ENCODE data around the gene DHRSX.
A peak's percentile ranks its signal among the peaks of the same experiment; 100 is the strongest.
"Not testable (repeated sequence)": the region's sequence is repeated elsewhere in the genome, so short reads cannot be mapped to it uniquely, and the experiment has no call there.

Gene DHRSX

DNA sequence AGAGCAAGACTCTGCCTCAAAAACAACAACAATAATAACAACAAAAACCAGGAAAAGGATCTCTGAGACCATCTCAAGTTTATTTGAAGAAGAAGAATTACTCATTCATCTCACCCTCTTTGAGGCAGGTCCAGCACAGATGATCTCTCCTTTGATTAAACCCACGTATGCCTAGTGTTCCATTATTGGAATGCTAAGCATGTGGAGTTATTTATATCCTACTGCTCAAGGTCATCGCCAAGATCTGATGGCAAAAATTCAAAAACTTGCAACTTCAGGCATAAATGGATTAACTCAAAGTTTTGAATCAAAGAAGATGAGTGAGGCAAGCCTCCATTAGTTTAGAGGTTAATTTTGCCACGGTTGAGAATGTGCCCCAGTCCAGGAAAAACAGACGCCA, 184.2 kb downstream of the DHRSX start:
- H3K9ac ChIP-seq: no peak overlapping the region
- H3K27me3 ChIP-seq: no peaks in the 10 kb centered on the region
- H3K4me2 ChIP-seq: no peak overlapping the region
- peaks cover 0 to 12% (median 0%) of the 10 kb centered on the region in 11 experiments; a peak in 1 of 22 replicates for H4K20me1 ChIP-seq
- TF ChIP-seq Cebpa-rat (IDR thresholded peaks at IDR 0.05): no peak
- H3K36me3 ChIP-seq: peaks cover 0 to 47% (median 14%) of the 10 kb centered on the region in 11 experiments; a peak in 14 of 22 replicates
- peaks cover 12 to 20% (median 19%) of the 10 kb centered on the region in 10 experiments for H3K4me1 ChIP-seq
- peaks cover 9 to 37% (median 26%) of the 10 kb centered on the region in 11 experiments; a peak in 18 of 22 replicates for H3K9me3 ChIP-seq (replicated peaks in 1 of 11)
- H3K4me3 ChIP-seq: no peak overlapping the region
- no peak overlapping the region for H3K27ac ChIP-seq

DNA sequence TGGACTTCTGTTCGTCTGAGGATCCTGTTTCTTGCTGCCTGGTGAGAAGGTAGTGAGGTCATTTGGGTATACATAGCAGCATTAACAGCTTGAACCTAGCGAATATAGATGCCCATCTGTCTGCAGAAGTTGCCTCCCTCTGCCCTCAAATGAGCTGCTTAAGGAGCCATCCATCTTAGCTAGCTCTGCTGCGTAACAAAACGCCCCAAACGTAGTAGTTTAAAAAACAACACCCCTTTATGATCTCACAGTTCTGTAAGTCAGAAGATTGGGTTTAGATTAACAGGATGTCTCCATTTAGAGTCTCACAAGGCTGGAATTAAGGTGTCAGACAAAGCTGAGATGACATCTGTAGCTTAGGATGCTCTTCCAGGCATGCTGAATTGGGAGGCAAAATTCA, 185.3 kb downstream of the DHRSX start:
- Histone ChIP-seq H3K27me3 (no peaks in the 10 kb centered on the region), H3K9ac (no peak overlapping the region), H3K4me3 (no peak overlapping the region), H3K36me3 (peaks cover 0 to 50% (median 15%) of the 10 kb centered on the region in 11 experiments; a peak in 15 of 22 replicates), H3K9me3 (replicated peaks in 1 of 11) (peaks cover 9 to 37% (median 26%) of the 10 kb centered on the region in 11 experiments; a peak in 18 of 22 replicates), H3K27ac (no peak overlapping the region), H3K4me2 (no peak overlapping the region), H3K4me1 (peaks cover under 1 to 16% (median 14%) of the 10 kb centered on the region in 10 experiments), H4K20me1 (peaks cover 0 to 17% (median 0%) of the 10 kb centered on the region in 11 experiments; a peak in 1 of 22 replicates)
- no peak for TF ChIP-seq Cebpa-rat (IDR thresholded peaks at IDR 0.05)

DNA sequence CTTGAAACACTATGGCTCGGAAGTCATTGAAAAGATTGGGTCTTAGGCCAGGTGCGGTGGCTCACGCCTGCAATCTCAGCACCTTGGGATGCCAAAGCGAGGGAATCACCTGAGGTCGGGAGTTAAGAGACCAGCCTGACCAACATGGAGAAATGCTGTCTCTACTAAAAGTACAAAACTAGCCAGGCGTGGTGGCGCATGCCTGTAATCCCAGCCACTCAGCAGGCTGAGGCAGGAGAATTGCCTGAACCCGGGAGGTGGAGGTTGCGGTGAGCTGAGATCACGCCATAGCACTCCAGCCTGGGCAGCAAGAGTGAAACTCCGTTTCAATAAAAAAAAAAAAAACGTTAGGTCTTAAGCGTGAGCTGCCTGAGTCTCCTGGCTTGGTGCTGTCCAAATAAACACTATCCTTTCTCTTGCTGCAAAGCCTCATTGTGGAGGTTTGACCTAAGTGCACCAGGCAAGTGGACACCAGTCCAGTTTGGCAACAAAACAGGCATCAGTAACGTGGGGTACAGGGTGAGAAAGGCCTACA, 185.9 kb downstream of the DHRSX start:
- Histone ChIP-seq H3K4me2 (no peak overlapping the region), H3K27ac (no peak overlapping the region), H4K20me1 (peaks cover 0 to 21% (median 0%) of the 10 kb centered on the region in 11 experiments; a peak in 1 of 22 replicates), H3K9ac (no peak overlapping the region), H3K27me3 (no peaks in the 10 kb centered on the region), H3K4me1 (peaks cover 0 to 14% (median 12%) of the 10 kb centered on the region in 10 experiments; a peak in 13 of 20 replicates), H3K9me3 (replicated peaks in 1 of 11) (peaks cover 9 to 33% (median 25%) of the 10 kb centered on the region in 11 experiments; a peak in 18 of 22 replicates), H3K4me3 (no peak overlapping the region), H3K36me3 (peaks cover 0 to 56% (median 19%) of the 10 kb centered on the region in 11 experiments; a peak in 16 of 22 replicates)
- TF ChIP-seq Cebpa-rat (IDR thresholded peaks at IDR 0.05): no peak

DNA sequence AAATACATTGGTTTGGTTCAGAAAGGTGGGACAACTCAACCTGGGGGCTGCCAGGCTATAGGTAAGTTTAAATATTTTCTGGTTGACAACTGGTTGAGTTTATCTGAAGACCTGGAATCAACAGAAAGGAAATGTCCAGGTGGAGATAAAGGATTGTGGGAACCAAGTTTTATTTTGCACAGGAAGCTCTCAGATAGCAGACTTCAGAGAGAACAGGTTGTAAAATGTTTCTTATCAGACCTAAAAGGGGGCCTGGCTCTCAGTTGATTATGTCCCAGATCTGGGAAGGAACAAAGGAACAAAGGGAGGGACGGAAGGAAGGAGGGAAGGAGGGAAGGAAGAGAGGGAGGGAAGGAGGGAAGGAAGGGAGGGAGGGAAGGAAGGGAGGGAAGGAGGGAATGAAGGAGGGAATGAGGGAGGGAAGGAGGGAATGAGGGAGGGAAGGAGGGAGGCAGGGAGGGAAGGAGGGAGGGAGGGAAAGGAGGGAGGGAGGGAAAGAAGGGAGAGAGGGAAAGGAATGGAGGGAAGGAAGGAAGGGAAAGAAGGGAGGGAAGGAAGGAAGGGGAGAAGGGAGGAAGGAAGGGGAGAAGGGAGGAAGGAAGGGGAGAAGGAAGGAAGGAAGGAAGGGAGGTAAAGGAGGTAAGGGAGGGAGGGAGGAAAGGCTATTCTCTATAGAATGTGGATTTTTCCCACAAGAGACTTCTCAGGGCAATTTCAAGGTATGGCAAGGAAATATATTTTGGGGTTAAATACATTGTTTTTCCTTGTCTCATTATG, 186.7 kb downstream of the DHRSX start:
- H3K27ac ChIP-seq: no peak overlapping the region

DNA sequence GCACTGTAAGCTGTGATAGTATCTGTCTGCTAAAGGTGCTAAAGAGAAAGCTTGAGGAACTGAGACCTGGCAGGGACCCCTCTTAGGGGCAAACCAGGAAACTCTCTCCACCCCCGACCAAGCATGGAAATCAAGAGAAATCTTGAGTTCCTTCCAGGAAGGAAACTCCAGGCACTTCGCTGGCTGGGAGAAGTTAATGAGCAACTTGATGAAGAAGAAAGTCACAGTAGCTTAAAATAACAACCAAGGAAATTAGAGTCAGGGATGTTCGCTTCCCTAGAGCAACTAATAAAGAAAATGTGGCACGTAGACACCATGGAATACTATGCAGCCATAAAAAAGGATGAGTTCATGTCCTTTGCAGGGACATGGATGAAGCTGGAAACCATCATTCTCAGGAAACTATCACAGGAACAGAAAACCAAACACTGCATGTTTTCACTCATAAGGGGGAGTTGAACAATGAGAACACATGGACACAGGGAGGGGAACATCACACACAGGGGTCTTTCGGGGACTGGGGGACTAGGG, 188.7 kb downstream of the DHRSX start:
- peak overlapping the region in 9 of 11 experiments; percentile 3 to 75 (median 49); a peak in 16 of 22 replicates for H3K4me2 ChIP-seq
- H3K27ac ChIP-seq, H3K4me3 ChIP-seq, H3K27me3 ChIP-seq, H3K9ac ChIP-seq: not testable (repeated sequence)
- H4K20me1 ChIP-seq: peaks cover 0 to 28% (median 0%) of the 10 kb centered on the region in 11 experiments; a peak in 1 of 22 replicates
- H3K9me3 ChIP-seq (replicated peaks in 1 of 11): peaks cover 11 to 30% (median 29%) of the 10 kb centered on the region in 11 experiments; a peak in 20 of 22 replicates
- peaks cover 10 to 51% (median 28%) of the 10 kb centered on the region in 11 experiments; a peak in 18 of 22 replicates for H3K36me3 ChIP-seq
- H3K4me1 ChIP-seq: peaks cover 0 to 14% (median 12%) of the 10 kb centered on the region in 10 experiments; a peak in 13 of 20 replicates

More for the DNA sequence above, 186.7 kb downstream of the DHRSX start:
- Histone ChIP-seq H3K9me3 (replicated peaks in 1 of 11) (peaks cover 9 to 30% (median 23%) of the 10 kb centered on the region in 11 experiments; a peak in 18 of 22 replicates), H3K9ac (no peak overlapping the region), H3K36me3 (peaks cover 0 to 59% (median 25%) of the 10 kb centered on the region in 11 experiments; a peak in 16 of 22 replicates), H3K4me3 (no peak overlapping the region), H4K20me1 (peaks cover 0 to 28% (median 0%) of the 10 kb centered on the region in 11 experiments; a peak in 1 of 22 replicates), H3K4me1 (peaks cover 0 to 14% (median 12%) of the 10 kb centered on the region in 10 experiments; a peak in 13 of 20 replicates), H3K27me3 (no peaks in the 10 kb centered on the region), H3K4me2 (no peak overlapping the region)
- TF ChIP-seq Cebpa-rat (IDR thresholded peaks at IDR 0.05): no peak

DNA sequence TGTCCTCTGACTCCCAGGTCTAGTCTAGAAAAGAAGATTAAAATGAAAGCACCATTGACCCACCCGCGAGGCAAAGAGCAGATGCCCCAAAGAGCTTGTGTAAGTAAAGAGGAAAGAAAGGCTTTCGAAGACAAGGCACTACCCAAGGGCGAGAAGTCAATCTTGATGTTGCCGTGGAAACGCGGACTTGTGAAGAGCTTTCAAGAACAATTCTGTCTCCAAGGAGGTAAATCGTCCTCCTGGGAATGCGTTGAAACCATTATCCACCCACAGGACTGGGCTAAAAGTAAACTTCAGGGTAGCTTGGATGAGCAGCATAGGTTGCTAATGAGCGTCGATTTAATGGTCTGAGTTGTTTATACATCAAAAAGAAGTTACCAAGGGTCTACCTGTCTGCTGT, 189.3 kb downstream of the DHRSX start:
- peaks cover 0 to 14% (median 12%) of the 10 kb centered on the region in 10 experiments; a peak in 13 of 20 replicates for H3K4me1 ChIP-seq
- H3K27ac ChIP-seq: no peak overlapping the region
- peaks cover 13 to 35% (median 30%) of the 10 kb centered on the region in 11 experiments; a peak in 20 of 22 replicates for H3K9me3 ChIP-seq (replicated peaks in 1 of 11)
- H3K27me3 ChIP-seq: no peaks in the 10 kb centered on the region
- no peak for TF ChIP-seq Cebpa-rat (IDR thresholded peaks at IDR 0.05)
- H3K4me2 ChIP-seq: peak overlapping the region in 9 of 11 experiments; percentile 3 to 75 (median 49); a peak in 16 of 22 replicates
- H4K20me1 ChIP-seq: peaks cover 0 to 28% (median 0%) of the 10 kb centered on the region in 11 experiments; a peak in 1 of 22 replicates
- H3K36me3 ChIP-seq: peaks cover 16 to 51% (median 32%) of the 10 kb centered on the region in 11 experiments; a peak in 20 of 22 replicates
- H3K4me3 ChIP-seq: no peak overlapping the region
- H3K9ac ChIP-seq: no peak overlapping the region

DNA sequence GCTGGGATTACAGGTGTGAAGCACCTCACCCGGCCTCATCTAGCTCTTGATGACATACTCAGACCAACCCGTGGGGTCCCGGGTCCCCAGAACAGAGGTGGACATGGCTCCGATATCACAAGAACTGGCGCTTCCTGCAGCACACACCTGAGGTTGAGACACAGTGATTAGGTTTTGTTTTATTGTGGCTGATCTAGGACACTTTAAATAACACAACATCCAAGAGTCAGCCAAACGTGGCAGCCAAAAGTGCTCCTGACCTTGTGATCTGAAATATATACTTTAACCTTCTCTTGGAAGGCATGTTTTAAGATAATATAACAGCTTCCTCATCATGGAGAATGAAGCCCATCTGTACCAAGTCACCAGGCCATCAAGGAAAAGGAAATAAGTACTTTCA, 198.9 kb downstream of the DHRSX start:
- no peak overlapping the region for H3K27ac ChIP-seq
- H3K9ac ChIP-seq: no peak overlapping the region
- peak overlapping the region in 5 of 11 experiments; percentile 34 to 50 (median 42); a peak in 8 of 22 replicates for H3K4me2 ChIP-seq
- H4K20me1 ChIP-seq: peaks cover 0 to 8% (median 0%) of the 10 kb centered on the region in 11 experiments; a peak in 4 of 22 replicates
- no peaks in the 10 kb centered on the region for H3K27me3 ChIP-seq
- peaks cover 15 to 31% (median 24%) of the 10 kb centered on the region in 11 experiments; a peak in 21 of 22 replicates for H3K9me3 ChIP-seq (replicated peaks in 1 of 11)
- H3K36me3 ChIP-seq: peaks cover 11 to 43% (median 23%) of the 10 kb centered on the region in 11 experiments; a peak in 20 of 22 replicates
- peaks cover 0 to 16% (median 7%) of the 10 kb centered on the region in 10 experiments; a peak in 9 of 20 replicates for H3K4me1 ChIP-seq
- no peak overlapping the region for H3K4me3 ChIP-seq
- no peak for TF ChIP-seq Cebpa-rat (IDR thresholded peaks at IDR 0.05)

DNA sequence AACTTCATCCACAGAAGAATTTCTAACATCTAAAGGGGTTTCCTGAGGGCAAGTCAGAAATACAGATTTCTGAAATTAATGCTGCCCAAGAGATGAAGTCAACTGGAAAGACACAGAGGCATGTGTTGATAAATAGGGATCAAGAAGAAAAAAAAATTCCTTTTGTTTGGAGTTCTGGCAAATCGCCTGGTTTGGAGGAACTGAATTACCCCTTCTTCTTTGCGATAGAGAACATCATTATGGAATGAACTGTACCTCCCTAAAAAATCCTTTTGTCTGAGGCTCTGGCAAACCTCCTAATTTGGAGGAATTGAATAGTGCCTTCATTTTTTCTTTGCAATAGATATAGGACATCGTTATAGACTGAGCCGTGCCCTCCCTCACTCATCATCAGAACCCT, 200.9 kb downstream of the DHRSX start:
- Histone ChIP-seq H3K9ac (no peak overlapping the region), H3K4me3 (no peak overlapping the region), H3K36me3 (peaks cover 0 to 35% (median 14%) of the 10 kb centered on the region in 11 experiments; a peak in 12 of 22 replicates), H3K27ac (no peak overlapping the region), H3K9me3 (replicated peaks in 1 of 11) (peaks cover 7 to 26% (median 21%) of the 10 kb centered on the region in 11 experiments; a peak in 20 of 22 replicates), H3K4me1 (peaks cover 0 to 16% (median 7%) of the 10 kb centered on the region in 10 experiments; a peak in 9 of 20 replicates), H4K20me1 (peaks cover 0 to 8% (median 0%) of the 10 kb centered on the region in 11 experiments; a peak in 4 of 22 replicates), H3K4me2 (no peak overlapping the region), H3K27me3 (no peaks in the 10 kb centered on the region)
- no peak for TF ChIP-seq Cebpa-rat (IDR thresholded peaks at IDR 0.05)
